T-helper 2 cell treated with Interferon-gamma antibody and Interleukin-4, amounts not matched to agents 5 μg/mL and 100 μg/mL, for 36 hours (primary cell): ENCODE data around the gene MOB1B.
A peak's percentile ranks its signal among the peaks of the same experiment; 100 is the strongest.
"Not testable (repeated sequence)": the region's sequence is repeated elsewhere in the genome, so short reads cannot be mapped to it uniquely, and the experiment has no call there.

Experiments
- DNase-seq: peaks from one replicate; pipeline ENCODE4 v3.0.0; 2021; ENCODE audit warnings: low spot score
- H3K27ac Mint-ChIP-seq: one replicate; pipeline ENCODE4 v1.8.0; 2021; ENCODE audit warnings: mild to moderate bottlenecking, mixed read lengths
- H3K27me3 Mint-ChIP-seq: one replicate; pipeline ENCODE4 v1.8.0; 2021; ENCODE audit warnings: low read depth, mixed read lengths
- H3K36me3 Mint-ChIP-seq: one replicate; pipeline ENCODE4 v1.8.0; 2021; ENCODE audit warnings: low read depth, mixed read lengths
- H3K4me1 Mint-ChIP-seq: one replicate; pipeline ENCODE4 v1.8.0; 2021; ENCODE audit warnings: low read depth, mixed read lengths
- H3K4me3 Mint-ChIP-seq: one replicate; pipeline ENCODE4 v1.8.0; 2022; ENCODE audit warnings: mild to moderate bottlenecking, moderate library complexity, mixed read lengths
- H3K9me3 Mint-ChIP-seq: one replicate; pipeline ENCODE4 v1.8.0; 2021; ENCODE audit warnings: mixed read lengths

MOB1B gene

DNA sequence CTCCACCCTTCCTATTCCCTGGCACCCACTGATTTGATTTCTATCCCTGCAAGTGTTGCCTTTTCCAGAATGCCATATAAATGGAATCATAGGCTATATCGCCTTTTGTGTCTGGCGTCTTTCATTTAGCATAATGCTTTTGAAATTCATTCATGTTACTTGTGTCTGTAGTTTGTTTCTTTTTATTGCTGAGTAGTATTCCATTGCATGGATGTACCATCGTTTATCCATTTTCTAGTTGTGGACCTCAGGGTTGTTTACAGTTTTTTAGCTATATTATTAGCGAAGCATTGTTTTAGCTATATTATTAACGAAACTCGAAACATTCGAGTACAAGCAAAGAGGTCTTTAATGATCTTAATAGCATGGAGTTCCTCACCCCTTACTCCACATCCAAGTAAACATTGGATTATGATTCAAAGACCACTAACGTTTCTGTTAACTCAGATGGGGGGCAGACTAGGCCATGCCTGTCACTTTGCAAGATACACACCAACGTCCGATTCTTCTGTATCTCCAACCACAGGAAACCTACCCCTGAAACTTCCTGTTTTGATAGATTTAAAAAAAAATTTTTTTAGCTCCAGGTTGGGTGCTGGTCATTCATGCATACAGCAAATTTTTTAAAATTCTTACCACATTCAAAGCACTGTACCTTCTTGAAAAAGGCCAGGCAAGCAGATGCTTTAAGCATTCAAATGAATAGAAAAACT is 92.4 kb downstream of the MOB1B start:
- Mint-ChIP-seq H3K27me3 (no peaks in the 10 kb centered on the region), H3K36me3 (peaks cover 50% of the 10 kb centered on the region), H3K4me3 (peak overlapping the region; percentile 100), H3K9me3 (peaks cover 2% of the 10 kb centered on the region), H3K27ac (peak overlapping the region; percentile 93), H3K4me1 (peaks cover 35% of the 10 kb centered on the region)
- DNase-seq: no peak

DNA sequence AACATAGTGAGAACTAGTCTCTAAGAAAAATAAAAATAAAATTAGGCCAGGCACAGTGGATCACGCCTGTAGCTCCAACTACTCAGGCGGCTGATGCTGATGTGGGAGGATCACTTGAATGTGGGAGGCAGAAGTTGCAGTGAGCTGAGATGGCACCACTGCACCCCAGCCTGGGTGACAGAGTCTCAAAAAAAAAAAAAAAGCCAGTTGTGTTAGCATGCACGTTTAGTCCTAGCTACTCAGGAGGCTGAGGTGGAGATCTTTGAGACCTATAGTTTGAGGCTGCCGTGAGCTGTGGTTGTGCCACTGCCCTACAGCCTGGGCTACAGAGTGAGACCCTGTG is 93.8 kb downstream of the MOB1B start:
- peaks cover 15% of the 10 kb centered on the region for H3K9me3 Mint-ChIP-seq
- no peaks in the 10 kb centered on the region for H3K27me3 Mint-ChIP-seq
- H3K4me1 Mint-ChIP-seq: peaks cover 47% of the 10 kb centered on the region
- H3K36me3 Mint-ChIP-seq: peaks cover 65% of the 10 kb centered on the region
- H3K27ac Mint-ChIP-seq: peak overlapping the region; percentile 93
- peak overlapping the region; percentile 100 for H3K4me3 Mint-ChIP-seq
- peak; percentile 35 for DNase-seq

DNA sequence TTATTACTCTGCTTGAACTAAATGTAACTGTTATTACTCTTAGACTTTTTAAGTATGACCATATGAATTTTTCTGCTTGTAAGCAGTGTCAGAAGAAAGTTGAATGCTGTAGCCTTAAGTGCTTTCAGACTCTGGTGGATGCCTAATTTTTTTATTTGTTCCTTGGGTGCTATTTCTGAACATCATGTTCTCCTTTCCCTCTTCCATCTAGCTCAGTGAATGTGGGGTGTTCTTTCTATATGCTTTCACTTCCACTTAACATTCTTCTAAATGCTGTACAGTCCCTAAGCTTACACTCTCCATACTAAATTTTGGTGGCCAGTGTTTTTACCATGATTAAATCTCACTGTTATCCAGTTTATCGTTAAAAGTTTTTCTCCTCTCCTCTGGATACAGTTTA is 94.9 kb downstream of the MOB1B start:
- peak overlapping the region; percentile 100 for H3K4me3 Mint-ChIP-seq
- DNase-seq: no peak
- H3K9me3 Mint-ChIP-seq: peaks cover 25% of the 10 kb centered on the region
- peaks cover 75% of the 10 kb centered on the region for H3K36me3 Mint-ChIP-seq
- peaks cover 57% of the 10 kb centered on the region for H3K4me1 Mint-ChIP-seq
- H3K27ac Mint-ChIP-seq: peak overlapping the region; percentile 66
- no peaks in the 10 kb centered on the region for H3K27me3 Mint-ChIP-seq

DNA sequence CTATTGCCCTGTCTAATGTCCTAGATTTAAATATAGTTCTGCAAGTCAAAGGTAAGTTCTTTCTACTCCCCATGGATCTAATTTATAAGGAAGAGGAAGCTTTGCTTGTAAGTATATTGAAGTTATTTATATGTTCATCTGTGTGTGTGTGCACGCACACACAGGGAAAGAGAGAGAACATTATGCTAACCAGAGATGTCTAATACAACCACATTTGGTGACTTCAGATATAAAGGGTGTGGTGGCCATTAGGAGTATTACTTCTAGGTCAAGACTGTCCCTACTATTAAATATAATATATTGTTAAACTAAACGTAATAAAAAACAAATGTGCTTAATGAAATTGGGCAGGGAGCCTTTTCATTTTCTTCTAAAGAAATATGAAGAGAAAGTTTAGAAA is 95.4 kb downstream of the MOB1B start:
- no peak for DNase-seq
- Mint-ChIP-seq H3K27ac (peak overlapping the region; percentile 66), H3K4me1 (peaks cover 60% of the 10 kb centered on the region), H3K9me3 (peaks cover 27% of the 10 kb centered on the region), H3K4me3 (peak overlapping the region; percentile 100), H3K36me3 (peaks cover 80% of the 10 kb centered on the region), H3K27me3 (no peaks in the 10 kb centered on the region)

DNA sequence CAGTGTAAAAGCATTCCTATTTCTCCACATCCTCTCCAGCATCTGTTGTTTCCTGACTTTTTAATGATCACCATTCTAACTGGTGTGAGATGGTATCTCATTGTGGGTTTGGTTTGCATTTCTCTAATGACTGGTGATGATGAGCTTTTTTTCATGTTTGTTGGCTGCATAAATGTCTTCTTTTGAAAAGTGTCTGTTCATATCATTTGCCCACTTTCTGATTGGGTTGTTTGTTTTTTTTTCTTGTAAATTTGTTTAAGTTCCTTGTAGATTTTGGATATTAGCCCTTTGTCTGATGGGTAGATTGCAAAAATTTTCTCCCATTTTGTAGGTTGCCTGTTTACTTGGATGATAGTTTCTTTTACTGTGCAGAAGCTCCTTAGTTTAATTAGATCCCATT is 97.5 kb downstream of the MOB1B start:
- not testable (repeated sequence) for H3K27me3 Mint-ChIP-seq, H3K27ac Mint-ChIP-seq, DNase-seq, H3K4me3 Mint-ChIP-seq
- Mint-ChIP-seq H3K36me3 (peaks cover 87% of the 10 kb centered on the region), H3K4me1 (peaks cover 78% of the 10 kb centered on the region), H3K9me3 (peaks cover 27% of the 10 kb centered on the region)

DNA sequence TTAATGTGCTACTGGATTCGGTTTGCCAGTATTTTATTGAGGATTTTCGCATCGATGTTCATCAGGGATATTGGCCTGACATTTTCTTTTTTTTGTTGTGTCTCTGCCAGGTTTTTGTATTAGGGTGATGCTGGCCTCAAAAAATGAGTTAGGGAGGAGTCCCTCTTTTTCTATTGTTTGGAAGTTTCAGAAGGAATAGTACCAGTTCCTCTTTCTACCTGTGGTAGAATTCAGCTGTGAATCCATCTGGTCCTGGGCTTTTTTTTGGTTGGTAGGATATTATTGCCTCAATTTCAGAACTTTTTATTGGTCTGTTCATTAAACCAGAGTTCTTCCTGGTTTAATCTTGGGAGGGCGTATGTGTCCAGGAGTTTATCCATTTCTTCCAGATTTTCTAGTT is 99.2 kb downstream of the MOB1B start:
- Mint-ChIP-seq H3K9me3 (peaks cover 27% of the 10 kb centered on the region), H3K4me1 (peaks cover 75% of the 10 kb centered on the region), H3K36me3 (peaks cover 75% of the 10 kb centered on the region)
- H3K27me3 Mint-ChIP-seq, DNase-seq, H3K4me3 Mint-ChIP-seq, H3K27ac Mint-ChIP-seq: not testable (repeated sequence)

DNA sequence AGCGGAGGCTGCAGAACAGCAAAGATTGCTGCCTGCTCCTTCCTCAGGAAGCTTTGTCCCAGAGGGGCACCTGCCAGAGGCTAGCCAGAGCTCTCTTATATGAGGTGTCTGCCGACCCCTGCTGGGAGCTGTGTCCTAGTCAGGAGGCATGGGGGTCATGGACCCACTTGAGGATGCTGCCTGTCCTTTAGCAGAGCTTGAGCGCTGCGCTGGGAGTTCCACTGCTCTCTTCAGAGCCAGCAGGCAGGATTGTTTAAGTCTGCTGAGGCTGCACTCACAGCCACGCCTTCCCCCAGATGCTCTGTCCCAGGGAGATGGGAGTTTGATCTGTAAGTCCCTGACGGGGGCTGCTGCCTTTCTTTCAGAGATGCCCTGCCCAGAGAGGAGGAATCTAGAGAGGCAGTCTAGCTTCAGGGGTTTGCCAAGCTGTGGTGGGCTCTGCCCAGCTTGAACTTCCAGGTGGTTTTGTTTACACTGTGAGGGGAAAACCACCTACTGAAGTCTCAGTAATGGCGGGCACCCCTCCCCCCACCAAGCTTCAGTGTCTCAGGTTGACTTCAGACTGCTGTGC is 102.2 kb downstream of the MOB1B start:
- peaks cover 73% of the 10 kb centered on the region for H3K4me1 Mint-ChIP-seq
- peaks cover 27% of the 10 kb centered on the region for H3K9me3 Mint-ChIP-seq
- H3K27ac Mint-ChIP-seq: peak overlapping the region; percentile 71
- H3K27me3 Mint-ChIP-seq: no peaks in the 10 kb centered on the region
- peak; percentile 32 for DNase-seq
- H3K36me3 Mint-ChIP-seq: peaks cover 63% of the 10 kb centered on the region
- H3K4me3 Mint-ChIP-seq: peak overlapping the region; percentile 64

DNA sequence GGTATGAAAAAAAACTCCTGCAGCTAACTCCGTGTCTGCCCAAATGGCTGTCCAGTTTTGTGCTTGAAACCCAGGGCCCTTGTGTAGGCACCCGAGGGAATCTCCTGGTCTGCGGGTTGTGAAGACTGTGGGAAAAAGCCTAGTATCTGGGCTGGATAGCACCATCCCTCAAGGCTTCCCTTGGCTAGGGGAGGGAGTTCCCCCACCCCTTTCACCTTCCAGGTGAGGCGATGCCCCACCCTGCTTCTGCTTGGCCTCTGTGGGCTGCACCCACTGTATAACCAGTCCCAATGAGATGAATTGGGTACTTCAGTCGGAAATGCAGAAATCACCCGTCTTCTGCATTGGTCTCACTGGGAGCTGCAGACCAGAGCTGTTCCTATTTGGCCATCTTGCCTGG is 102.9 kb downstream of the MOB1B start:
- Mint-ChIP-seq H3K4me3 (peak overlapping the region; percentile 64), H3K9me3 (peaks cover 21% of the 10 kb centered on the region), H3K27ac (peak overlapping the region; percentile 24), H3K4me1 (peaks cover 74% of the 10 kb centered on the region), H3K36me3 (peaks cover 57% of the 10 kb centered on the region)
- H3K27me3 Mint-ChIP-seq, DNase-seq: not testable (repeated sequence)

DNA sequence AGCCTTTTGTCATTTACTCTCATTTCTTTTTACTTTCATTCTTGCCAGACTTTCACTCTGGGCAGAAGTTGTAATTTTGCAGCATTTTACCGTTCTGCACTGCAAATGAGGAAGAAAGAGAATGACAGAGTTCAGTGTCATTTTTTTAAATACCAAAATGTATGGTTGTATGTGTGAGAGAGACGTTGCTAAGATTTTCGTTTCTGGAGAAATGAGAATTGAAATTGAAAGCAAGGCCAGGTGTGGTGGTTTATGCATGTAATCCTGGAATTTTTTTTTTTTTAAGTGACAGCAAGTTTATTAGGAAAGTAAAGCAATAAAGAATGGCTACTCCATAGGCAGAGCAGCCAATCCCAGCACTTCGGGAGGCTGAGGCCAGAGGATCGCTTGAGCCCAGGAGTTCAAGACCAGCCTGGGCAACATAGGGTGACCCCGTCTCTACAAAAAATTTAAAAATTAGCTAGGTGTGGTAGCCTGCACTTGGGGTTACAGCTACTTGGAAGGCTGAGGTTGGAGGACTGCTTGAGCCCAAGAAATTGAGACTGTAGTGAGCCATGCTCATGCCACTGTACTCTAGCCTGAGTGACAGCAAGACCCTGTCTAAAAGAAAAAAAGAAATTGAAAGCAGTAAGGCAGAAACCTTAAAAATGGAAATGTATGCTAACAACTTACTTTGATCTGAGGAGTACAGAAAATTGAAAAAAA is 104.2 kb downstream of the MOB1B start:
- Mint-ChIP-seq H3K4me1 (peaks cover 66% of the 10 kb centered on the region), H3K27ac (peak overlapping the region; percentile 91), H3K27me3 (no peaks in the 10 kb centered on the region), H3K36me3 (peaks cover 46% of the 10 kb centered on the region), H3K4me3 (peak overlapping the region; percentile 75), H3K9me3 (peaks cover 9% of the 10 kb centered on the region)
- DNase-seq: no peak

DNA sequence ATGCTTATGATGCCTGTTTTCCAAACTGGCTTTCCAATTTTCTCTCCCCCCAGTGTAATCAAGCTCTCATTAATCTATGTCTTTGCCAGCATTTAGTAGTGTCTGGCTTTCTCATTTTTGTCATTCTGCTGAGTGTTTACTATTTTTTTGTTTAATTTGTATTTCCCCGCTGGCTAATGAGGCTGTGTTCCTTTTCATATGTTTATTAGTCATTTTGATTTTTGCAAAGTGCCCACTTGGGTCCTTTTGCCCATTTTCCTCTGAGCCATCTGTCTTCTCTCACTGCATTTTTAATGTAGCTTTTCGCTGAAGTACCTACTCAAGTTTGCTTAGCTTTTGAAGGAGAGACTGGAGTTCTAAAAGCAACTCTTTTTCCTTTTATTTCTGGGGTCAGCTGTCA is 106.0 kb downstream of the MOB1B start:
- H3K4me3 Mint-ChIP-seq: no peak overlapping the region
- DNase-seq: no peak
- peaks cover under 1% of the 10 kb centered on the region for H3K9me3 Mint-ChIP-seq
- H3K27ac Mint-ChIP-seq: no peak overlapping the region
- H3K4me1 Mint-ChIP-seq: peaks cover 48% of the 10 kb centered on the region
- H3K36me3 Mint-ChIP-seq: peaks cover 45% of the 10 kb centered on the region
- no peaks in the 10 kb centered on the region for H3K27me3 Mint-ChIP-seq

DNA sequence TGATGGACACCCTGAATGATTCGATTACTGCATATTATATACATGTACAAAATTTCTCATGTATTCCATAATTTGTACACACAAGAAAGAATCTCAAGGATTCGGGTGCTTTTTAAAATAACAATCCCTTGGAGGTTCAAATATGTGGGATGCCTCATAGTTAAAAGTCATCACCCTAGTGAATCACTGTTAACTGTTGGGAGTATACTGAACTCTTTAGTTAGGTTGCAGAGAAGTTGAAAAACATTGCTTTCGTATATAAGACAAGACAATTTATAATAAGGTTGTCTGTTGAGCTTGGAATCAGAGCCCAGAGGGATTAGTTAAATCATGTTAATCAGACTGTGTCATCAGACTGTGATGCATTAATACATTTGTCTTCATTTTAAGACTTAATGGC is 106.9 kb downstream of the MOB1B start:
- Mint-ChIP-seq H3K27me3 (no peaks in the 10 kb centered on the region), H3K27ac (no peak overlapping the region), H3K4me1 (peaks cover 39% of the 10 kb centered on the region), H3K9me3 (peaks cover 6% of the 10 kb centered on the region), H3K4me3 (no peak overlapping the region), H3K36me3 (peaks cover 46% of the 10 kb centered on the region)
- no peak for DNase-seq

DNA sequence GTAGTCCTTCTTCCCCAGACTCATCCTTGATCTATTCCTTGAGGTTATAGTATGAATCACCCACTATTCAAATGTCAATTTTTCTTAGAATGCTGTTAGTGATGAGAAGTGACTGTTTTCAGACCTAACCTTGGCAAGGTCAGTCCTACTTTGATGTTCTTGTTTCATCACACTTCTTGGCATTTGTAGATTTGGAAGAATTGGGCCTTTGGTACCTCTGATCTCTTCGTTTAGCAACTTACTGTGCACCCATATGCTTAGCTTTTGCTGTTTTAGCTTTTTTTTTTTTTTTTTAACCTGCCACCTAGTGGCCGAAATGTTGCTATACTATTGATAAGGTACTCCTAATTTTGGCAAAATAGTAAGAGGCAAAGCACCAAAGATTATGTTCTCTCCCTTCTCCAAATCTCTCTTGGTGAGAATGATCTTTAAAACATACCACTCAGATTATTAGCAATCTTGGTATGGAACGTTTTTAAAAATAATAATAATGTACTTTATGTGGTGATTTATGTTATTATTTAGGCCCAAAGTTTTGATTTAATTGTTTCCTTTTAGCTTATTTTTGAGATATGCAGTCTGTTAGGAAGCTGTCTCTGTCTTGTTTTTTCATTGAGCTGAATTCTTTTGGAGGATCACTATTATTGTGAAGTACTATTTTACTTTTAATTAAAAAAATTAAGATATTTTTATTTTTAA is 107.9 kb downstream of the MOB1B start:
- H3K27ac Mint-ChIP-seq: peak overlapping the region; percentile 6
- no peaks in the 10 kb centered on the region for H3K27me3 Mint-ChIP-seq
- H3K36me3 Mint-ChIP-seq: peaks cover 52% of the 10 kb centered on the region
- peaks cover 14% of the 10 kb centered on the region for H3K9me3 Mint-ChIP-seq
- no peak for DNase-seq
- H3K4me3 Mint-ChIP-seq: peak overlapping the region; percentile 22
- H3K4me1 Mint-ChIP-seq: peaks cover 30% of the 10 kb centered on the region

DNA sequence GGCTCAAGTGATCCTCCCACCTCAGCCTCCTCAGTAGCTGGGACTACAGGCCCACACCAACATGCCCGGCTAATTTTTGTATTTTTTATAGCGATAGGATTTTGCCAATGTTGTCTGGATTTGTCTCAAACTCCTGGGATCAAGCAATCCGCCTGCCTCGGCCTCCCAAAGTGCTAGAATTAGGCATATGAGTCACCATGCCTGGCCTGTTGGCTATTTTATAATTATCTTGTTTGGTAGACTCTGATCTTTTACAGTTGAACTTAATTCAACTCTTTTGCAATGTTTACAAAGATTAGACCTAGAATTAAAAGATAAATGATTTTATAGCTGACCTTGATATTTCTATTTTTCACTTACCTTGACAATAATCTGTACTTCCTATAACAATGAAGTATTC is 109.3 kb downstream of the MOB1B start:
- no peak overlapping the region for H3K27ac Mint-ChIP-seq
- peaks cover 22% of the 10 kb centered on the region for H3K9me3 Mint-ChIP-seq
- H3K36me3 Mint-ChIP-seq: peaks cover 58% of the 10 kb centered on the region
- no peaks in the 10 kb centered on the region for H3K27me3 Mint-ChIP-seq
- DNase-seq: no peak
- H3K4me3 Mint-ChIP-seq: no peak overlapping the region
- H3K4me1 Mint-ChIP-seq: peaks cover 24% of the 10 kb centered on the region

DNA sequence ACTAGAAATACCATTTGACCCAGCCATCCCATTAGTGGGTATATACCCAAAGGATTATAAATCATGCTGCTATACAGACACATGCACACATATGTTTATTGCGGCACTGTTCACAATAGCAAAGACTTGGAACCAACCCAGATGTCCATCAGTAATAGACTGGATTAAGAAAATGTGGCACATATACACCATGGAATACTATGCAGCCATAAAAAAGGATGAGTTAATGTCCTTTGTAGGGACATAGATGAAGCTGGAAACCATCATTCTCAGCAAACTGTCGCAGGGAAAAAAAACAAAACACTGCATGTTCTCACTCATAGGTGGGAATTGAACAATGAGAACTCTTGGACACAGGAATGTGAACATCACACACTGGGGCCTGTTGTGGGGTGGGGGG is 115.2 kb downstream of the MOB1B start:
- not testable (repeated sequence) for H3K4me1 Mint-ChIP-seq, H3K4me3 Mint-ChIP-seq
- peaks cover 59% of the 10 kb centered on the region for H3K36me3 Mint-ChIP-seq

More for the DNA sequence above, 115.2 kb downstream of the MOB1B start:
- not testable (repeated sequence) for DNase-seq, H3K27me3 Mint-ChIP-seq, H3K27ac Mint-ChIP-seq
- H3K9me3 Mint-ChIP-seq: peaks cover 22% of the 10 kb centered on the region
